ENCODE measurements around the gene PRDM4.
"Not testable (repeated sequence)": the region's sequence is repeated elsewhere in the genome, so short reads cannot be mapped to it uniquely, and the experiment has no call there.

Gene PRDM4

GRCh38 chr12:107695772-107696171 is 65.2 kb downstream of the PRDM4 start:
- H3K4me1 ChIP-seq (ENCODE audit: control insufficient read depth, insufficient read depth, low read length); H3K4me3 ChIP-seq (ENCODE audit: low read depth, low read length); H3K9me3 ChIP-seq (ENCODE audit: control insufficient read depth, insufficient read depth, low read depth, low read length); POLR2A ChIA-PET; H3K27ac ChIP-seq (ENCODE audit: extremely low read depth, low read depth, low read length): not testable (repeated sequence)
- TF ChIP-seq CTCF (tag by site-specific recombination; IDR thresholded peaks at IDR 0.05), result peak; percentile 21; the same call in 1 of the 2 replicates
- CTCF ChIA-PET, result interaction anchor here (0.6 to 1.5 kb wide), 8 partner anchors 13 to 211 kb away, joined by 3 to 4 read pairs (median 3); no protein-coding TSS in a partner anchor
- H3K36me3 ChIP-seq (ENCODE audit: control insufficient read depth in 2 of 2, insufficient read depth in 1 of 2, low read length in 2 of 2), result peaks cover 86 to 94% of the 10 kb centered on the region in 2 experiments

GRCh38 chr12:107685360-107686248 is 75.3 kb downstream of the PRDM4 start, which contains the start of gene PWP1:
PWP1 (plus strand) TSS chr12:107685799; CDS start chr12:107685900, 101 bp downstream.
- H3K27ac ChIP-seq (ENCODE audit: extremely low read depth, low read depth, low read length), result peak within 1 kb of the TSS; percentile 55
- H3K4me1 ChIP-seq (ENCODE audit: control insufficient read depth, insufficient read depth, low read length), result peaks cover 4% of the 10 kb centered on the region; the same call in 1 of the 2 replicates
- peaks cover 22 to 27% of the 10 kb centered on the region in 2 experiments for H3K36me3 ChIP-seq (ENCODE audit: control insufficient read depth in 2 of 2, insufficient read depth in 1 of 2, low read length in 2 of 2)
- peak within 1 kb of the TSS; percentile 76 for H3K4me3 ChIP-seq (ENCODE audit: low read depth, low read length)
- H3K9me3 ChIP-seq (ENCODE audit: control insufficient read depth, insufficient read depth, low read depth, low read length), result no peaks in the 10 kb centered on the region
- POLR2A ChIA-PET, result no interaction called here
- CTCF ChIA-PET, result interaction anchor here (0.6 to 1.5 kb wide), 2 partner anchors 10 to 553 kb away, joined by 5 to 15 read pairs; no protein-coding TSS in a partner anchor
- TF ChIP-seq ZNF10 (tag by site-specific recombination; IDR thresholded peaks at IDR 0.05) (no peak), CTCF (tag by site-specific recombination; IDR thresholded peaks at IDR 0.05) (no peak; the same call in 1 of the 2 replicates), ZNF558 (tag by site-specific recombination; IDR thresholded peaks at IDR 0.05) (no peak), ZBTB1 (tag by site-specific recombination; IDR thresholded peaks at IDR 0.05) (no peak), ZFP37 (tag by site-specific recombination; IDR thresholded peaks at IDR 0.05) (0 out of 2 replicates have a peak, but pooled peaks have one; percentile 54), SP2 (tag by site-specific recombination; IDR thresholded peaks at IDR 0.05) (peak; percentile 71), ZXDB (tag by site-specific recombination; IDR thresholded peaks at IDR 0.05) (peak; percentile 84), ZSCAN4 (tag by site-specific recombination; IDR thresholded peaks at IDR 0.05) (no peak), ZNF610 (tag by site-specific recombination; IDR thresholded peaks at IDR 0.05; ENCODE audit: borderline replicate concordance) (0 out of 2 replicates have a peak, but pooled peaks have one; percentile 39), HOXC10 (CRISPR knock-in tag; IDR thresholded peaks at IDR 0.05) (0 out of 2 replicates have a peak, but pooled peaks have one; percentile 87), MYNN (tag by site-specific recombination; IDR thresholded peaks at IDR 0.05; ENCODE audit: borderline replicate concordance) (no peak), ZNF600 (tag by site-specific recombination; IDR thresholded peaks at IDR 0.05) (peak; percentile 67), ZNF341 (tag by site-specific recombination; IDR thresholded peaks at IDR 0.05; ENCODE audit: low read depth) (0 out of 2 replicates have a peak, but pooled peaks have one; percentile 20), ZNF518A (tag by site-specific recombination; conservative IDR thresholded peaks at IDR 0.05; ENCODE audit: low read depth) (no peak; the same call in 1 of the 2 replicates), ZNF660 (tag by site-specific recombination; IDR thresholded peaks at IDR 0.05) (peak; percentile 29; the same call in 1 of the 2 replicates), ZNF335 (tag by site-specific recombination; conservative IDR thresholded peaks at IDR 0.05) (peak; percentile 94), FEZF1 (tag by site-specific recombination; IDR thresholded peaks at IDR 0.05) (peak; percentile 35; the same call in 1 of the 2 replicates), ZNF292 (tag by site-specific recombination; IDR thresholded peaks at IDR 0.05; ENCODE audit: borderline replicate concordance, low read depth) (no peak)

All from HEK293 (cell line).